ENCODE measurements around the gene SECTM1.

The SECTM1 gene

DNA sequence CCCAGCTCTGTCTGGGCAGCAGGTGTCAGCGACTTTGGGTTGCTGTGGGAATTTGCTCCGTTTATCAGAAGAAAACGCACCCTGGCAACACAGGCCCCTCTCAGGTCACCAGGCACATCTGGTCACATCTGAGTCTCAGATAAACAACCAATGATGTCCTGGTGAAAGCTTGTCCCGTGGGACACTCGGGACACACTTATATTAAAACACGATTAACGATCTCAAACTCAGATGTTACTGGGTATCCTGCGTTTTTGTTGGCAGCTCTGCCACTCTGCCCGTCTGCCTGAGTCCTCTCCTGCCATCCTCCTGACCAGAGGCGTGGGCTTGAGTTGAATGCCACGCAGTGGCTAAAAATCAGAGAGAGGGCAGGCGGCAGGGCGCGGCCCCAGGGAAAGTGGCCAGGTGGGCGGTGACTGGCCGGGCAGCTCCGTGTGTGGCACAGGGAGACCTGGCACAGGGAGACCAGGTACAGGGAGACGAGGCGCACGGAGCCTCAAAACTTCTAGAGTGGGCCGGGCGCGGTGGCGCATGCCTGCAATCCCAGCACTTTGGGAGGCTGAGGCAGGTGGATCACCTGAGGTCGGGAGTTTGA is 2.1 kb downstream of the SECTM1 start:
- H3K4me3 ChIP-seq (ENCODE audit: low read length), result no peak overlapping the region
- TF ChIP-seq ZNF274 (IDR thresholded peaks at IDR 0.05; ENCODE audit: low read depth, low read length), result no peak

DNA sequence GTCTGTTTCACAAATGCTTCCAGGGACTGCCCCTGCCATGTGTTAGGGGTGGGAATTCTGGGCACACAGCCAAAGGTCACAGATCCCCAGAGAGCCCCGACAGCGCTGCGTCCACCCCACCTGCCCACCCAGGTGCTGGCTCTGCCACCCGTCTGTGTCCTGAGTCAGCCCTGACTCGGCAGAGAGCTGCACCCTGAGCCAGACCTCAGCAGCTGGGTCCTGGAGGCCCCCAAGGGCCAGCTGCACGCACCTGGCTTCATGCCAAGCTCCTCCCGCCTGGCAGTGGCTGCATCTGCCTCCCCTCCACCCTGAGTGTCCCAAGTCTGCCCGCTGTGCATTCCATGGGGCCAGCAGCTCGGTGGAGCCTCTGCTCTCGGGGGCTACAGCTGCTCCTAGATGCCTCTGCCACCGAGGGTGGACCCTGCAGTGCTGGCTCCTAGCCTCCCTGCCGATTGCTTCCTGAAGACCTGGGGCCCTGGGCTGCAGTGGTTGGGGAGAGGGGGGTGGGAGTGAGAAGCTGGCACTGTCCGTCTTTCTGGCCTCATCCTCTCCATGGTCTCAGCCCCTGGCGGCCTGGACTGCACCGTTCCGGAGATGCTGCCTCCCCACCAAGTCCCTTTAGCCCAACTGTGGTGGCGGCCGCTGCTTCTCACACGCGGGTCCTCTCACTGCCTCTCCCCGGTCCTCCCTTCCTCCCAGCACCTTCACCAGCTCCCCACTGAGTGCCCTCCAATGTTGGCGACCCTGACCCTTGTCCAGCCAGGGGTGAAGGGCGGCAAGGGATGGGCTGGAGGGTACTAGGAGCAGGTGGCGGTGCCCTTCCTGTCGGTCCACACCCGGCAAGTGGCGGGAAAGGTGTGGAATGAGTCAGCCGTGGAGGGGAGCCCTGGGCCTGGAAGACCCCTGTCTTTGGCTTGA is 3.0 kb downstream of the SECTM1 start:
- no peak overlapping the region for H3K4me3 ChIP-seq (ENCODE audit: low read length)
- TF ChIP-seq ZNF274 (IDR thresholded peaks at IDR 0.05; ENCODE audit: low read depth, low read length), result no peak

DNA sequence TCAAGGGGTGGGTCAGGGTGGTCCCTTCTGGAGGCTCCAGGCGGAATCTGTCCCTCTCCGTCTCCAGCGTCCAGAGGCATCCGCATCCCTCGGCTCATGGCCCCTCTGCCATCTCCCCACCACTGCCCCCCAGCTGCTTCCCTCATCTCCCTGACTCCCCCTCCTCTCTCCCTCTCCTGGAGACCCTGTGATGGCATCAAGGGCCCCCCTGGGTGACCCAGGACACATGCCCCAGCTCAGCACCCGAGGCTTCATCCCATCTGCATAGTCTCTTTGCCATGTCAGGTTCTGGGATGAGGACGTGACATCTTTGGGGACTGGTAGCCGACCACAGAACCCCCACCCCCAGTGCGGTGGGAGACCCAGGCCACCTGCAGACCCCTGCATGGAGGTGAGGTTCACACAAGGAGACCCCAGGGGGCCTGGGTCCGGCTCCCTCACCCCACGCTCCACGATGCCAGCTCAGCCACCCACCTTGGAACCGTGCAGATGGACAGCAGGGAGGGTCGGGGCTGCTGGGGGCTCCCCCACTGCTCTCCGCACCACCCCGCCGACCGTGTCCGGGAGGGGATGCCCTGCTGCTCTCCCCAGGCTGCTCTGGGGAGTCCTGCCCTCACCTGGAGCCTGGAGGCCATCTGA is 3.8 kb downstream of the SECTM1 start:
- TF ChIP-seq ZNF274 (IDR thresholded peaks at IDR 0.05; ENCODE audit: low read depth, low read length), result no peak
- H3K4me3 ChIP-seq (ENCODE audit: low read length), result no peak overlapping the region

DNA sequence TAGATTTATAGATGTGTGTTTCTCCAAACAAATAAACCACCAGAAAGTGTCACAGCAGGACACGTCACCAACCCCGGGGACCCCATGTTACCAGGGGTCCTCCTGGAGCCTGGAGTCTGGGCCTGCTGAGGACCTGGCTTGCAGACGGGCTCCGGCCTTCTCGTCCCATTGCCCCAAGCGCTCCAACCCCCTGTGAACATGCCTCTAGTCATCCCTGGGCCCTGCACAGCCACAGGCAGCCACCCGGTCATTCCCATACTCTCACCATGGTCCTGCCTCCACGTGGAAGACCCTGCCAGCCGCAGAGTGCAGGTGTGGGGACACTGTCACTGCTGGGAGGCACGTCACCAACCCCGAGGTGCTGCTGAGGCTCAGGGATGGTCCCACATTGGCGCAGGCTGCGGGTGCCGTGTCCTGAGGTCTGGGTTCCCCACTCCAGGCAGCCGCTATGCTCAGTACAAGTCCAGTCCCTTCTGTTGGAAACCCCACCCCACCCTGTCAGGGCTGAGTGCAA is 4.5 kb downstream of the SECTM1 start:
- no peak for TF ChIP-seq ZNF274 (IDR thresholded peaks at IDR 0.05; ENCODE audit: low read depth, low read length)
- H3K4me3 ChIP-seq (ENCODE audit: low read length), result no peak overlapping the region

DNA sequence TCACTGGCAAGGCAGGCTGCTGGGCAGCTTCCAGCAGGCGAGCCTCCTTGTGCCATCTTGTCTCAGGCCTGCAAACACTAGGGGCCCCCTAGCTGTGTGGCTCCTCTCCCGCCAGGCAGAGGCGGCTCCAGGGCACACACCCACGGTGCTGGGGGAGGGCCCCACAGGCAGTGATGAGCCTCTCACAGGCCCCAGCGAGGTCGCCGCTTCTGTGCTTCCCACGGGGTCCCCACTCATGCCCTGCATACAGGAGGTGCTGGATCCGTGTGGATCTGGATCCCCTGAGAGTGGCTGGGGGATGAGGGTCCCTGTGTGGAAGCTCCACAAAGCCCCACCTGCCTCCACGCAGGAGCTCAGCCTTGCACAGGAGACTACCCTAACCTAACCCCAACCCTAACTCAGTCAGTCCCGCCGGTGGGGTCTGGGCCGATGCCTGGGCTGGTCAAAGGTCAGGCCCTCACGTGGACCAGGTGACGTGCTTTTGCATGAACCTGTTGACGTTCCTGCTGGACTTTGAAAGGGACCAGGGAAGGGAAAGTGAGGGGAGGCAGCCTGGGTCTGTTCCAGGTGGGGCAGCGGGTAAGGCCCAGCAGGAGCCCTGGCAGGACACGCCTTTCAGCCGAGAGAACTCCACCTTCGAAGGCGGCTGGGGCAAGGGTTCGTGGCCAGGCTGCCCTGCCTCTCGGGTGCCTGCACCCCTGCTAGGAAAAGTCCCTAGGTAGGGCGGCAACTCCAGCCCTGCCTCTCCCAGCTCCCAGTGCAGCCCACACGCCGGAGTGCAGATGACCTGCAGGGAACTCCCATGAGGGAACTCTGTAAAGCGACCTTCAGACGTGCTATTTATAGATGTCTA is 5.2 kb downstream of the SECTM1 start:
- TF ChIP-seq ZNF274 (IDR thresholded peaks at IDR 0.05; ENCODE audit: low read depth, low read length), result no peak
- no peak overlapping the region for H3K4me3 ChIP-seq (ENCODE audit: low read length)

DNA sequence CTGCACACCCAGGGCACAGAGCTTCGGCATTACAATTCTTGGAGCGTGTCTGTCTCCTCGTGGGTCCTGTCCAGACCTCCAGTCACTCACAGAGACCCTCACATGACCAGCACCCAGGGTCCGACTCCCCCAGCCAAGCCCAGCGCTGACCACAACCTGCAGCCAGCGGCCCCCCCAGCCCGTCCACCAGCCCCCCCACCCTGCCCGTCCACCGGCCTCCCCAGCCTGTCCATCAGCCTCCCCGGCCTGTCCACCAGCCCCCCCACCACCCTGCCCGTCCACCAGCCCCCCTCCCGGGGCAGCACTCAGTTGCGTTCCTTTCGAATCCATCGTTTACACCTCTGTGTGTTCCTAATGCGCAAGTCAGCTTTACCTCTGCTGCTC is 5.8 kb downstream of the SECTM1 start:
- H3K4me3 ChIP-seq (ENCODE audit: low read length), result no peak overlapping the region
- TF ChIP-seq ZNF274 (IDR thresholded peaks at IDR 0.05; ENCODE audit: low read depth, low read length), result no peak

DNA sequence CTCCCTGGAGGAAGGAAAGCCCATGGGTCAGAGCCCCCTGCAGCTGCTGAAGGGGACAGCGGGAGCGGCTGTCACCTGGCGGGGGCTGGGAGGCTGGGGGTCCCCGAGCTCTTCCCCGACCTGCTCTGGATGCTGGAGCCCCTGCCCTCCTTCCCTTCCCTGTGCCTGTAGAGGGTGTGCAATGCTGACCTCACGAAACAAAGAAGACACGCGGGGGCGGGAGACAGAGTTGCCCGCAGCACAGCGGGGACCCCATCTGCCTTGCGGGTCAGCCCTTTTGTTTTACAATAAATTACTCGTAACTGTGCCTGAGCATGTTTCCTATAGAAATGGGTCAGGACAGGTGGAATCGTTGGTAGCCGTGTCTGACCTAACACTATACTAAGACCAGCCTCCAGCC is 6.3 kb downstream of the SECTM1 start:
- no peak for TF ChIP-seq ZNF274 (IDR thresholded peaks at IDR 0.05; ENCODE audit: low read depth, low read length)
- no peak overlapping the region for H3K4me3 ChIP-seq (ENCODE audit: low read length)

DNA sequence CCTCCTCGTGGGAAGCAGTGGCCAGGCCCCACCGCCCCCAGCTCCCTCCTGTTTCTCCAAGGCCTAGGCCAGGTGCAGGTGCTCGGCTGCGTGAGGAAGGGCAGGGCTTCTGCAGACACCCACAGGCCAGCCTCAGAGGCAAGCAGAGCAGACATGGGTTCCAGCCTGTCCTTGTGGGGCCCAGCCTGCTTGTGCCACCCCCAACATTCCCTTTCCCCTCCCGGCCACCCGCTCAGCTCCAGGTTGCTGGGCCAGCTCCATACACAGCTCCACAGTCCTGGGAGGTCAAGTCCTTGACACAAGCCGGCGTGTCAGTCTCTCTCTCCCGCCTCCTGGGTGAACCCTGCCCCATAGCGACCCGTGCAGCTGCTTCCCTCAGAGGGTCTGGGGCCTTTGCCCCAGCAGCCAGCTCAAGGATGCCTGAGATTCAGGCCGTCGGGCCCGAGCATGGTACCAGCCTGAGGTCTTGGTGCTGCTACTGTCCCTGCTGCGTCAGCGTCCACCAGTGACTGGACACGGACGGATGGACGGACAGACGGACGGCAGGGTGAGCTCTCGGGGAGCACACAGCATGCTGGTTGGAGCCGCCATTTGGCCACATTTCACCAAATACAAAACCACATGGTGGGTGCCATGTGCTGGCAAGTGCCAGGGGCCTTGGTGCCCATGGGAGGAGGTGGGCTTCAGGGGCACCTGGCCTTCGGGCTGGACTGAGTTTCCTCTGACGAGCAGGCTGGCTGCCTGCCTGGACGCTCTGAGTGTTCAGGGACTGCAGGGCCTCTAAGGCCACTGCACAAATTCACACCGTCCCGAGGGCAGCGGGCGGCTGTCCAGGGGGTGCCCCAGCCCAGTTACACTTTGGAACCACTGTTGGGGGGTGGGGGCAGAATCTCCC is 8.0 kb downstream of the SECTM1 start:
- TF ChIP-seq ZNF274 (IDR thresholded peaks at IDR 0.05; ENCODE audit: low read depth, low read length), result no peak
- no peak overlapping the region for H3K4me3 ChIP-seq (ENCODE audit: low read length)

DNA sequence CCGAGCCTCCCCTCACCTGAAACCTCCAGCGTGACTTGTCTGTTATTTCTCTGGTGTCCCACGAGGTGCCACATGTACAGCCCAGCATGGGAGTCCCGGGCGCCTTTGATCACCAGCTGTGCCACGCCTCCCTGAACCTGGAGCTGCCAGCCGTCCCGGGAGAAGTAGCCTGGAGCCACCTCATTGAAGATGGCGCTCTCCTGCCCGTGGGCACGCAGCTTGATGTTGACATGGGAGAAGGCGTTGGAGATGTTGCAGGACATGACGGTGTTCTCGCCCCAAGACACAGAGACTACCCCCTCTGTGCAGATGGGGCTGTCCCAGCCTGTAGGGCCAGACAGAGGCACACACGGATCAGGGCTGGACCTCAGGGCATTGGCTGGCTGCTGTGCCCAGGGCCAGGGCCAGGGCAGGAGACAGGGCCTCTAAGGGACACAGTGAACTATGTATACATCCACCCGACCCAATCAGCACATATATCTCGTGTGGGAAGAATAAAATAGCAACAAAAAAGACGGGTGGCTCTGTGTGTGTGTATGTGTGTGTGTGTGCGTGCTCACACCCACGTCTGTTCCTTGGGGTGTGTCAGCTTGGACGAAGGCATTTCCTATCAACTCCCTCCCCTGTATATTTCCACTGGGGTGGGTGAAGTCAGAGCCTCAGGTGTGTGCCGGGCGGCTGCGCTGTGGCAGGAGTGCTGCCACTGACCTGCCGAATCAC is 8.8 kb downstream of the SECTM1 start:
- no peak overlapping the region for H3K4me3 ChIP-seq (ENCODE audit: low read length)

DNA sequence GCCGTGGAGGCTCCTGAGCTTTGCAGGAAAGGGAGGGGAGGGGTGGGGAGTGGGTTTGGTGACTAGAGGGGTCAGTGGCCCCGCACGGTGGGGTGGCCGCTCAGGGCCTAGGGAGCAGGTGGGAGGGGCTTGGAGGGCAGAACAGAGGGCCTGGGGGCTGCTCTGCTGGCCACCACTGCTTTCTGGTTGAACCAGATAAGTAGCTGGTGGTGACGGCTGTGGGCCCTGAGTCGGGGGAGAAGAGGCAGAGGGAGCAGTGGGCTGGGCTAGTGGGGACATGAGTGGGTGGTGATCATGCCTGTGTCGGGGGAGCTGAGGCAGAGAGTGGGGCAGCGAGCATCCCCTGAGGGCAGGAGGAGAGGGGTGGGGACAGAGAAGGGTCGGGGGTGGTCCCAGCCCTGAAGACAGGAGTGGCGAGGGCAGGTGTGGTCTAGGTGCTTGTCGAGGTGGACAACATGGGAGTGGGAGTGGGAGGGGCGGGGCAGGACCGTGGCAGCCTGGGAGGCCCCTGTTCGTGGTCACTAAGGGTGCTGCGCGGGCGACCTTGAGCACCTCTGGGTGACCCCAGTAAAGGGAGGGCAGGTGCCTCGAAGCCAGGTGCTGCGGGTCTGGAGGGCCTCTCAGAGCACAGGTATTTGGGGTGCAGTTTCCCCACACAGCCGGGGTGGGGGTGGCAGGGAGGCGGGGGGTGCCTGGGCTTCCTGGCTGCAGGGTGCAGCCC is 9.9 kb downstream of the SECTM1 start:
- no peak overlapping the region for H3K4me3 ChIP-seq (ENCODE audit: low read length)
- TF ChIP-seq ZNF274 (IDR thresholded peaks at IDR 0.05; ENCODE audit: low read depth, low read length), result no peak

More for the DNA sequence above, 8.8 kb downstream of the SECTM1 start:
- TF ChIP-seq ZNF274 (IDR thresholded peaks at IDR 0.05; ENCODE audit: low read depth, low read length), result no peak

DNA sequence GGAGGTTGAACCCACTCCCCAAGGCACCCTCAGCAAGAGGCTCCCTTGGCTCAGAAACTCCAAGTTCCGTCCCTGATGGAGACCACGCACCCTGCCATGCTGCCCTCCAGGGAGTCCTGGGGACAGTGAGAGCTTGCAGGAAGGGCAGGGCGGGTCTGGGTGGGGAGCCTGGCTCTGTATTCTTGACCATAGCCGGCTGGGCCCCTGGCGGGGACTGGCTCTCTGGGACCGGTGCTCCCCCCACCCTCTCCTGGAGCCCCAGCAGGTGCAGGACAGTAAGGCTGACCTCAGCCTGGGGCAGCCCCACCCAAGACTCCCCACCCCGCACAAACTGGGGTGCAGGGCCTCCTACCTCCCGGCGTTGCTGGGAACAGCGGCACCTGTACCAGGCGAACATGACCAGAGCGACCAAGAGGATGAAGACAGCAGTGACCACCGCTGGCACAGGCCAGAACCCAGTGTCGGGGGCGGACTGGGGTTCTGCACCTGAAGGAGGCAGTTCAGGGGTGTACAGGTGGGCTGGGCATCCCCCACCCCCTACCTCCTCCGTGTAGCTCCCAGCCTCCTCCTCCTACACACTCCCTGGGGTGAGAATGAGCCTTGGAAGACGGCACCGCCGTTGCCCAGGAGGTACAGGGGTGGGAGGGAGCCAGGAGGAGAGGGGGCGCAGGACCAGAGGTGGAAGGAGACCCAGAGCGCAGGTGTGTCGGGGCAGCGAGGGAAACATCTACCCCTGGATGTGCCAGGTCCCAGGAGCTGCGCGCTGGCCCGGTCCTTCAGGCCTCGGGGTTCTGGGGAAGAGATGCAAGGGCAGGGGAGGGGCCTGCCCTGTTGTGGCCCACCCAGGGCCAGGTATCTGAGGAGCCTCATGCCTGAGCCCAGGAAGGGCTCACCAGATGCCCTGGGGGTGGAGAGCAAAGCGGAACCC is 10.8 kb downstream of the SECTM1 start:
- H3K4me3 ChIP-seq (ENCODE audit: low read length), result no peak overlapping the region
- TF ChIP-seq ZNF274 (IDR thresholded peaks at IDR 0.05; ENCODE audit: low read depth, low read length), result no peak
